Activated T-helper 2 cell treated with anti-CD3 and anti-CD28 coated beads, Interferon-gamma antibody, Interleukin-2, Interleukin-4, amounts not matched to agents 10 μg/mL and 5 μg/mL and 100 μg/mL, durations not matched to agents 14 hours and 24 hours and 36 hours (primary cell): Measurements from ENCODE around the gene TSEN34. TPM values are rescaled to one million over a fixed set of nuclear protein-coding genes. Genes with fewer than 3 reads are reported as not detected.
"Not testable (repeated sequence)": the region's sequence is repeated elsewhere in the genome, so short reads cannot be mapped to it uniquely, and the experiment has no call there.

Experiments used
- DNase-seq: peaks from one replicate; pipeline ENCODE4 v3.0.0; 2021; ENCODE audit warnings: low spot score
- H3K27ac Mint-ChIP-seq: one replicate; pipeline ENCODE4 v1.8.0; 2021; ENCODE audit warnings: mixed read lengths
- H3K27me3 Mint-ChIP-seq: one replicate; pipeline ENCODE4 v1.8.0; 2021; ENCODE audit warnings: low read depth, mixed read lengths
- H3K36me3 Mint-ChIP-seq: one replicate; pipeline ENCODE4 v1.8.0; 2021; ENCODE audit warnings: low read depth, mixed read lengths
- H3K4me1 Mint-ChIP-seq: one replicate; pipeline ENCODE4 v1.8.0; 2021; ENCODE audit warnings: low read depth, mixed read lengths
- H3K4me3 Mint-ChIP-seq: one replicate; pipeline ENCODE4 v1.8.0; 2021; ENCODE audit warnings: low read depth, mild to moderate bottlenecking, moderate library complexity, mixed read lengths
- H3K9me3 Mint-ChIP-seq: one replicate; pipeline ENCODE4 v1.8.0; 2021; ENCODE audit warnings: mixed read lengths
- intact Hi-C: fragments of 100-400 bp; cut with micrococcal nuclease; formaldehyde crosslinking; loops from one replicate; pipeline ENCODE4 v1.15.1; 2023
- total RNA-seq: library from RNA; stranded (reverse); gene quantifications from 2 replicates; pipeline ENCODE4 v1.2.3, GENCODE V29; 2022

TSEN34 gene
- total RNA-seq, 1 donor from 2014 or later, result 16.8 TPM

GRCh38 chr19:54183431-54183830, 7.7 kb upstream of the TSEN34 start:
- H3K27me3 Mint-ChIP-seq, result no peaks in the 10 kb centered on the region
- H3K27ac Mint-ChIP-seq, result no peak overlapping the region
- peaks cover 70% of the 10 kb centered on the region for H3K36me3 Mint-ChIP-seq
- intact Hi-C loops, result no loop called here
- H3K4me1 Mint-ChIP-seq, result peaks cover 16% of the 10 kb centered on the region
- DNase-seq, result no peak
- no peaks in the 10 kb centered on the region for H3K9me3 Mint-ChIP-seq
- no peak overlapping the region for H3K4me3 Mint-ChIP-seq

- H3K27ac Mint-ChIP-seq, result peak overlapping the region; percentile 96
- H3K9me3 Mint-ChIP-seq, result no peaks in the 10 kb centered on the region
- H3K4me1 Mint-ChIP-seq, result peaks cover 16% of the 10 kb centered on the region
- intact Hi-C loops, result no loop called here
- no peak overlapping the region for H3K4me3 Mint-ChIP-seq
- no peaks in the 10 kb centered on the region for H3K27me3 Mint-ChIP-seq
- H3K36me3 Mint-ChIP-seq, result peaks cover 47% of the 10 kb centered on the region
- no peak for DNase-seq
Measured at GRCh38 chr19:54186351-54186750, 4.8 kb upstream of the TSEN34 start.

- Mint-ChIP-seq H3K36me3 (peaks cover 46% of the 10 kb centered on the region), H3K9me3 (no peaks in the 10 kb centered on the region), H3K27me3 (no peaks in the 10 kb centered on the region), H3K27ac (peak overlapping the region; percentile 96), H3K4me1 (peaks cover 21% of the 10 kb centered on the region), H3K4me3 (peak overlapping the region; percentile 89)
- no peak for DNase-seq
- intact Hi-C loops, result no loop called here
Measured at GRCh38 chr19:54186934-54187381, 4.2 kb upstream of the TSEN34 start.

- Mint-ChIP-seq H3K27ac (peak overlapping the region; percentile 96), H3K4me1 (peaks cover 29% of the 10 kb centered on the region), H3K27me3 (no peaks in the 10 kb centered on the region), H3K4me3 (peak overlapping the region; percentile 89), H3K36me3 (peaks cover 43% of the 10 kb centered on the region), H3K9me3 (no peaks in the 10 kb centered on the region)
- DNase-seq, result peak; percentile 69
- intact Hi-C loops, result loop anchor here (1.0 kb wide), 1 partner anchor 22 kb away; no protein-coding TSS in a partner anchor
Measured at GRCh38 chr19:54188215-54188871, 2.8 kb upstream of the TSEN34 start.

GRCh38 chr19:54189145-54189734, 1.9 kb upstream of the TSEN34 start, which contains the start of gene MBOAT7:
Gene MBOAT7, minus strand, starts transcription at chr19:54189580. Its CDS starts 1,072 bp downstream, at chr19:54188508.
- peaks cover 41% of the 10 kb centered on the region for H3K36me3 Mint-ChIP-seq
- H3K4me1 Mint-ChIP-seq, result peaks cover 26% of the 10 kb centered on the region
- H3K27me3 Mint-ChIP-seq, result no peaks in the 10 kb centered on the region
- no peak for DNase-seq
- H3K27ac Mint-ChIP-seq, result peak within 1 kb of the TSS; percentile 98
- H3K9me3 Mint-ChIP-seq, result no peaks in the 10 kb centered on the region
- peak within 1 kb of the TSS; percentile 89 for H3K4me3 Mint-ChIP-seq
- intact Hi-C loops, result no loop called here

- intact Hi-C loops, result loop anchor here (1.0 to 5.0 kb wide), 4 partner anchors 10 to 323 kb away; partner anchors contain the start of genes CNOT3, LENG1, MYADM and RPS9
- Mint-ChIP-seq H3K27ac (peak overlapping the region; percentile 98), H3K36me3 (peaks cover 39% of the 10 kb centered on the region), H3K9me3 (no peaks in the 10 kb centered on the region), H3K4me1 (peaks cover 26% of the 10 kb centered on the region), H3K4me3 (peak overlapping the region; percentile 89), H3K27me3 (no peaks in the 10 kb centered on the region)
- peak; percentile 100 for DNase-seq
Measured at GRCh38 chr19:54189735-54190502, 1.2 kb upstream of the TSEN34 start.

- Mint-ChIP-seq H3K27me3 (no peaks in the 10 kb centered on the region), H3K9me3 (no peaks in the 10 kb centered on the region), H3K4me3 (peak overlapping the region; percentile 89), H3K36me3 (peaks cover 40% of the 10 kb centered on the region), H3K27ac (peak overlapping the region; percentile 98), H3K4me1 (peaks cover 23% of the 10 kb centered on the region)
- peak; percentile 100 for DNase-seq
- intact Hi-C loops, result loop anchor here (1.0 to 5.0 kb wide), 4 partner anchors 10 to 323 kb away; partner anchors contain the start of genes CNOT3, LENG1, MYADM and RPS9
Measured at GRCh38 chr19:54190503-54191010, 551 bp upstream of the TSEN34 start.

GRCh38 chr19:54191811-54192453, 824 bp downstream of the TSEN34 start:
- peaks cover 22% of the 10 kb centered on the region for H3K4me1 Mint-ChIP-seq
- peak overlapping the region; percentile 63 for H3K27ac Mint-ChIP-seq
- peak overlapping the region; percentile 85 for H3K4me3 Mint-ChIP-seq
- DNase-seq, result no peak
- intact Hi-C loops, result loop anchor here (5.0 kb wide), 1 partner anchor 325 kb away; the partner anchor contains the start of gene MYADM
- H3K9me3 Mint-ChIP-seq, result no peaks in the 10 kb centered on the region
- H3K27me3 Mint-ChIP-seq, result no peaks in the 10 kb centered on the region
- peaks cover 30% of the 10 kb centered on the region for H3K36me3 Mint-ChIP-seq

- peaks cover 15% of the 10 kb centered on the region for H3K4me1 Mint-ChIP-seq
- H3K9me3 Mint-ChIP-seq, result no peaks in the 10 kb centered on the region
- H3K4me3 Mint-ChIP-seq, result peak overlapping the region; percentile 85
- no peak for DNase-seq
- no peaks in the 10 kb centered on the region for H3K27me3 Mint-ChIP-seq
- intact Hi-C loops, result loop anchor here (5.0 kb wide), 1 partner anchor 326 kb away; the partner anchor contains the start of gene MYADM
- H3K36me3 Mint-ChIP-seq, result peaks cover 19% of the 10 kb centered on the region
- H3K27ac Mint-ChIP-seq, result no peak overlapping the region
Measured at GRCh38 chr19:54193011-54193410, 1.9 kb downstream of the TSEN34 start.

GRCh38 chr19:54194463-54194862, 3.4 kb downstream of the TSEN34 start:
- H3K4me3 Mint-ChIP-seq, DNase-seq, H3K9me3 Mint-ChIP-seq, H3K27me3 Mint-ChIP-seq, H3K27ac Mint-ChIP-seq: not testable (repeated sequence)
- intact Hi-C loops, result loop anchor here (5.0 kb wide), 1 partner anchor 327 kb away; the partner anchor contains the start of gene MYADM
- Mint-ChIP-seq H3K4me1 (peaks cover 18% of the 10 kb centered on the region), H3K36me3 (peaks cover 17% of the 10 kb centered on the region)

GRCh38 chr19:54196536-54196935, 5.4 kb downstream of the TSEN34 start:
- intact Hi-C loops, result no loop called here
- Mint-ChIP-seq H3K9me3 (no peaks in the 10 kb centered on the region), H3K27ac (no peak overlapping the region), H3K4me1 (peaks cover 20% of the 10 kb centered on the region), H3K27me3 (no peaks in the 10 kb centered on the region), H3K36me3 (peaks cover 27% of the 10 kb centered on the region), H3K4me3 (no peak overlapping the region)
- DNase-seq, result no peak

- intact Hi-C loops, result no loop called here
- no peak for DNase-seq
- peaks cover 18% of the 10 kb centered on the region for H3K4me1 Mint-ChIP-seq
- no peak overlapping the region for H3K27ac Mint-ChIP-seq
- H3K36me3 Mint-ChIP-seq, result peaks cover 33% of the 10 kb centered on the region
- H3K9me3 Mint-ChIP-seq, result no peaks in the 10 kb centered on the region
- H3K4me3 Mint-ChIP-seq, result no peak overlapping the region
- H3K27me3 Mint-ChIP-seq, result no peaks in the 10 kb centered on the region
Measured at GRCh38 chr19:54197121-54197520, 6.0 kb downstream of the TSEN34 start.
